Testis (tissue), 2 donors: ENCODE measurements around the gene KY.

Experiments used
- CTCF ChIP-seq, 3 experiments: fragments of 450-650 bp in 2 of 3; fragments of 200-600 bp in 1 of 3; sonication (generic) in 1 of 3; IDR thresholded peaks; one replicate each; pipeline ENCODE4 v1.5.1; 2016 to 2019; ENCODE audit warnings: antibody characterized with exemption in 3 of 3, mild to moderate bottlenecking in 2 of 3, moderate library complexity in 1 of 3
- POLR2A ChIP-seq: fragments of 450-650 bp; IDR thresholded peaks from one replicate; pipeline ENCODE4 v1.6.1; 2017; ENCODE audit warnings: antibody characterized with exemption, mild to moderate bottlenecking, moderate library complexity

DNA sequence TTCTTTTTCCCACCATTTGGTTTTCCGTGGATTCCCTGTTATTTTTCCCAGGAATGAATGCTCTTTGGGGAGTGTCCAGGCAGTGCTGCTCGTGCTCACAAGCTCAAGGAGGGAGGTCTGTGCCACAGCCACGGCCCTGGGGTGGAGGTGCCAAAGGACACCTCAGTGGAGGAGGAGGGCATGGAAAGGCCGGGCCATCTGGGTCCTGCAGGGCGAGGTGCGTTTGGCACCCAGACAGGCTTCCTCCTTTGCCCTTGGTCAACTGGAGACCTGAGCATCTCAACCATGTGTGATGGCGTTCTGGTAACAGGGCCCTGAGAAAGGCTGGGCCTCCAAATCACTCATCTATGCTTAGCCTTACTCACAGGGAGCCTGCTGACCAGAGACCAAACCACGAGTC is 25.4 kb downstream of the KY start:
- no peak for TF ChIP-seq POLR2A
- no peak for TF ChIP-seq CTCF (IDR thresholded peaks at IDR 0.05)
